H9 (cell line): Measurements from ENCODE around the gene S1PR2. TPM values are rescaled to one million over a fixed set of nuclear protein-coding genes. Genes with fewer than 3 reads are reported as not detected.

Experiments used
- DNase-seq: peaks from one replicate; pipeline ENCODE4 v3.0.0-alpha.2; 2017
- H2AFZ ChIP-seq: one replicate; pipeline ENCODE4 v1.6.1; 2013; ENCODE audit warnings: mild to moderate bottlenecking, low read length, control low read depth, moderate library complexity
- H2AK5ac ChIP-seq: 2 replicates; pipeline ENCODE4 v1.6.1; 2013; ENCODE audit warnings: low read length, control low read depth, mixed read lengths; ENCODE audit not compliant: insufficient read length
- H2BK120ac ChIP-seq: one replicate; pipeline ENCODE4 v1.6.1; 2013; ENCODE audit warnings: low read depth, mild to moderate bottlenecking, low read length, control low read depth, inconsistent platforms; ENCODE audit not compliant: poor library complexity, severe bottlenecking
- H2BK12ac ChIP-seq: 2 replicates; pipeline ENCODE4 v1.6.1; 2013; ENCODE audit warnings: low read length, control low read depth, mixed read lengths, low read depth; ENCODE audit not compliant: insufficient read length
- H2BK15ac ChIP-seq: 2 replicates; pipeline ENCODE4 v1.6.1; 2013; ENCODE audit warnings: low read depth, low read length, control low read depth
- H2BK20ac ChIP-seq: one replicate; pipeline ENCODE4 v1.6.1; 2013; ENCODE audit warnings: low read depth, mild to moderate bottlenecking, low read length, control low read depth, inconsistent platforms; ENCODE audit not compliant: poor library complexity, severe bottlenecking
- H2BK5ac ChIP-seq: 2 replicates; pipeline ENCODE4 v1.6.1; 2013; ENCODE audit warnings: low read length, control low read depth, mixed read lengths; ENCODE audit not compliant: insufficient read length
- H3K14ac ChIP-seq: 2 replicates; pipeline ENCODE4 v1.6.1; 2013; ENCODE audit warnings: low read length, control low read depth; ENCODE audit not compliant: insufficient read depth
- H3K18ac ChIP-seq: 2 replicates; pipeline ENCODE4 v1.6.1; 2013; ENCODE audit warnings: low read depth, mild to moderate bottlenecking, mixed read lengths, low read length, control low read depth; ENCODE audit not compliant: insufficient read length
- H3K23ac ChIP-seq: 2 replicates; pipeline ENCODE4 v1.6.1; 2013; ENCODE audit warnings: low read length, control low read depth, mixed read lengths, low read depth; ENCODE audit not compliant: insufficient read length
- H3K23me2 ChIP-seq: 2 replicates; pipeline ENCODE4 v1.6.1; 2013; ENCODE audit warnings: low read depth, mild to moderate bottlenecking, mixed read lengths, low read length, control low read depth; ENCODE audit not compliant: insufficient read length, poor library complexity, severe bottlenecking
- H3K27ac ChIP-seq: 2 replicates; pipeline ENCODE4 v1.5.1; 2013; ENCODE audit warnings: low read length, control low read depth, mixed read lengths, low read depth; ENCODE audit not compliant: insufficient read length
- H3K27me3 ChIP-seq: 2 replicates; pipeline ENCODE4 v1.6.1; 2013; ENCODE audit warnings: low read length, control low read depth, inconsistent platforms; ENCODE audit not compliant: insufficient read depth
- H3K4ac ChIP-seq: 2 replicates; pipeline ENCODE4 v1.6.1; 2013; ENCODE audit warnings: low read depth, mild to moderate bottlenecking, control low read depth, inconsistent platforms, low read length, moderate library complexity
- H3K4me1 ChIP-seq: 2 replicates; pipeline ENCODE4 v1.6.1; 2013; ENCODE audit warnings: low read length, control low read depth, inconsistent platforms; ENCODE audit not compliant: insufficient read depth
- H3K4me2 ChIP-seq: 2 replicates; pipeline ENCODE4 v1.6.1; 2013; ENCODE audit warnings: low read length, control low read depth, mixed read lengths; ENCODE audit not compliant: insufficient read length, insufficient read depth
- H3K56ac ChIP-seq: 2 replicates; pipeline ENCODE4 v1.6.1; 2013; ENCODE audit warnings: low read depth, mild to moderate bottlenecking, mixed read lengths, low read length, control low read depth; ENCODE audit not compliant: insufficient read length
- H3K79me1 ChIP-seq: 2 replicates; pipeline ENCODE4 v1.6.1; 2013; ENCODE audit warnings: low read depth, mild to moderate bottlenecking, moderate library complexity, low read length, control low read depth, inconsistent platforms; ENCODE audit not compliant: insufficient read depth, poor library complexity, severe bottlenecking
- H3K79me2 ChIP-seq: 2 replicates; pipeline ENCODE4 v1.6.1; 2013; ENCODE audit warnings: low read length, control low read depth, inconsistent platforms; ENCODE audit not compliant: insufficient read depth
- H3K9ac ChIP-seq: 2 replicates; pipeline ENCODE4 v1.6.1; 2013; ENCODE audit warnings: low read length, control low read depth, mixed read lengths; ENCODE audit not compliant: insufficient read length; ENCODE audit errors: extremely low read depth
- H3K9me3 ChIP-seq: one replicate; pipeline ENCODE4 v1.6.1; 2013; ENCODE audit warnings: low read depth, low read length, inconsistent platforms; ENCODE audit not compliant: control insufficient read depth
- H3T11ph ChIP-seq: one replicate; pipeline ENCODE4 v1.6.1; 2013; ENCODE audit warnings: mild to moderate bottlenecking, low read length, control low read depth, inconsistent platforms
- H4K20me1 ChIP-seq: one replicate; pipeline ENCODE4 v1.6.1; 2013; ENCODE audit not compliant: control insufficient read depth, insufficient read length, insufficient read depth
- H4K5ac ChIP-seq: 2 replicates; pipeline ENCODE4 v1.6.1; 2013; ENCODE audit warnings: low read depth, mild to moderate bottlenecking, mixed read lengths, low read length, control low read depth; ENCODE audit not compliant: insufficient read length
- H4K8ac ChIP-seq: replicated peaks from 2 replicates; pipeline ENCODE4 v1.6.1; 2013; ENCODE audit warnings: low read length, control low read depth, mixed read lengths, low read depth; ENCODE audit not compliant: insufficient read length
- H4K91ac ChIP-seq: 2 replicates; pipeline ENCODE4 v1.6.1; 2013; ENCODE audit warnings: low read depth, mild to moderate bottlenecking, moderate library complexity, mixed read lengths, low read length, control low read depth; ENCODE audit not compliant: insufficient read length
- H3K27ac Mint-ChIP-seq, 3 experiments: 2 replicates in 2 of 3; 3 replicates in 1 of 3; pipeline ENCODE4 v1.8.0; 2020 to 2021; ENCODE audit warnings: mixed read lengths in 3 of 3, mild to moderate bottlenecking in 1 of 3, moderate library complexity in 1 of 3
- H3K27me3 Mint-ChIP-seq: 2 replicates; pipeline ENCODE4 v1.8.0; 2021; ENCODE audit warnings: low read depth, mild to moderate bottlenecking, moderate library complexity, mixed read lengths
- H3K36me3 Mint-ChIP-seq, 3 experiments: 2 replicates in 2 of 3; 3 replicates in 1 of 3; pipeline ENCODE4 v1.8.0; 2020 to 2021; ENCODE audit warnings: low read depth in 3 of 3, mixed read lengths in 3 of 3; ENCODE audit not compliant: insufficient read depth in 1 of 3
- H3K4me1 Mint-ChIP-seq, 2 experiments: 2 replicates each; pipeline ENCODE4 v1.8.0; 2020; ENCODE audit warnings: mixed read lengths in 2 of 2
- H3K4me3 Mint-ChIP-seq, 2 experiments: 2 replicates in 1 of 2; 3 replicates in 1 of 2; pipeline ENCODE4 v1.8.0; 2020 to 2021; ENCODE audit warnings: mild to moderate bottlenecking in 2 of 2, mixed read lengths in 2 of 2, moderate library complexity in 1 of 2
- H3K9me3 Mint-ChIP-seq, 2 experiments: 2 replicates in 1 of 2; 3 replicates in 1 of 2; pipeline ENCODE4 v1.8.0; 2020; ENCODE audit warnings: mild to moderate bottlenecking in 2 of 2, mixed read lengths in 2 of 2, moderate library complexity in 1 of 2
- CTCF ChIP-seq: fragments of 200-600 bp; sonication (generic); conservative IDR thresholded peaks from 3 replicates; pipeline ENCODE4 v1.8.0; 2021; ENCODE audit warnings: antibody characterized with exemption, mild to moderate bottlenecking
- WGBS: extraction: QIAGEN DNeasy Blood & Tissue Kit; methylation state at CpG from one replicate; pipeline ENCODE4 v1.1.7; 2013; ENCODE audit warnings: missing lambda C conversion rate, low lambda C conversion rate, mixed read lengths; ENCODE audit not compliant: insufficient read length; ENCODE audit errors: extremely low coverage; 5-methylcytosine and 5-hydroxymethylcytosine counted together
- total RNA-seq: library from RNA; stranded (reverse); gene quantifications from 2 replicates; pipeline ENCODE4 v1.2.1, GENCODE V29; 2021

The S1PR2 gene
- total RNA-seq, 1 experiment from 2014 or later, result 11.5 TPM

DNA sequence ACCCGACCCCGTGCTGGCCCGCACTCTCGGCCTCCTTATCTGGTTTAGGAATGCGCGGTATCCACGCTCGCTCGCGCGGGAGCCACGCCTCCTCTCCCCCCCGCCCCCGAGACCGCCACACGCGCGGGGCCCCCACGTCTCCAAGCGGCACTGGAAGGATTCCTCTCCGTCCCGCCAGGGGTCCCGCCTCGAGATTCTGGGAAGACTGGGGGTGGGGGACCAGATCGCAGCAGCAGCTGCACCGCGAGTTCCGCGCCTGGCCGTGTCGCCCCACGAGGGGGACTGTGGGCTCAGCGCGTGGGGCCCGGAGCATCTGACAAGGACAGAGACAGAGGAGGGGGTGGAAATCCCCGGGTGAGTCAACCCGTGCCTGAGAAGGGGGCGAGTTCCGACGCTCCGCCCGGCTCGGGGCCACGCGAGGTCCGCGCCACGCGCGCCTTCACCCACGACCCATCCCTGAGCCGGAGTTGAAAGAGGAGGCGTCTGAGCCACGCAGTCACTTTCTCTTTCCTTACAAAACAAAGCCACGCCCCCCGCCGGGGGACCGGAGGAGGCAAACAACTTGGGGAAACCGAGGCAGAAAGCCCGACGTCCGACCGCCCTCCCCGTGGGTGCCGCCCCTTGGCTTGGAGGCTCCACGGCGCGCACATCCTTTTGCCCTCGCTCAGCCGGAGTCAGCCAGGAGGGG lies 814 bp downstream of the S1PR2 start:
- no peak overlapping the region for H2AFZ ChIP-seq
- DNase-seq, result no peak
- H3K9me3 Mint-ChIP-seq, result no peaks in the 10 kb centered on the region

More for the DNA sequence above, 814 bp downstream of the S1PR2 start:
- Histone ChIP-seq H2BK120ac (no peak overlapping the region), H3K4me1 (no peaks in the 10 kb centered on the region), H3K79me1 (no peaks in the 10 kb centered on the region), H3K23me2 (peaks cover 13% of the 10 kb centered on the region), H3K23ac (no peak overlapping the region), H3K14ac (peak overlapping the region; percentile 66; the same call in 1 of the 2 replicates), H3K56ac (no peak overlapping the region), H2BK15ac (no peak overlapping the region), H3K27ac (no peak overlapping the region), H2AK5ac (no peak overlapping the region), H2BK5ac (no peak overlapping the region), H4K8ac (no peak overlapping the region), H3K18ac (peak overlapping the region; percentile 91), H3K9me3 (no peaks in the 10 kb centered on the region), H4K5ac (no peak overlapping the region), H2BK12ac (no peak overlapping the region), H4K20me1 (no peaks in the 10 kb centered on the region), H3K4ac (no peak overlapping the region), H3K27me3 (no peaks in the 10 kb centered on the region), H3T11ph (no peak overlapping the region), H4K91ac (no peak overlapping the region), H3K9ac (peak overlapping the region; percentile 34), H3K79me2 (no peaks in the 10 kb centered on the region), H2BK20ac (no peak overlapping the region), H3K4me2 (peak overlapping the region; percentile 69)
- no peak for TF ChIP-seq CTCF
- peaks cover 8 to 16% of the 10 kb centered on the region in 2 experiments for H3K4me1 Mint-ChIP-seq
- H3K27me3 Mint-ChIP-seq, result no peaks in the 10 kb centered on the region; the same call in none of the 2 replicates
- H3K27ac Mint-ChIP-seq, result no peak overlapping the region; a peak in 1 of 7 replicates
- WGBS, result no CpG with 5 or more reads among the region's 70 CpGs
- H3K4me3 Mint-ChIP-seq, result peak overlapping the region; percentile 72 to 85
- no peaks in the 10 kb centered on the region for H3K36me3 Mint-ChIP-seq
